ENCODE data around the gene MYH14. TPM values are rescaled to one million over a fixed set of nuclear protein-coding genes. Genes with fewer than 3 reads are reported as not detected.

MYH14 gene
- polyA plus RNA-seq, 3 donors, result 20.6 to 42.6 (median 21.9) TPM

- WGBS, 3 donors, result 45 to 79% (median 45%) methylated on average over 9 of the region's 9 CpGs
Observed at GRCh38 chr19:50244695-50245094, 41.3 kb downstream of the MYH14 start.

GRCh38 chr19:50248413-50248812 is 45.0 kb downstream of the MYH14 start:
- WGBS, 3 donors, result 87 to 95% (median 92%) methylated on average over 10 of the region's 10 CpGs
- H3K27ac ChIP-seq (ENCODE audit: low read depth, low read length), result no peak overlapping the region

More at GRCh38 chr19:50244695-50245094, 41.3 kb downstream of the MYH14 start:
- H3K27ac ChIP-seq (ENCODE audit: low read depth, low read length), result no peak overlapping the region

GRCh38 chr19:50248826-50249225 is 45.4 kb downstream of the MYH14 start:
- 86 to 95% (median 89%) methylated on average over 19 of the region's 19 CpGs for WGBS, 3 donors
- no peak overlapping the region for H3K27ac ChIP-seq (ENCODE audit: low read depth, low read length)

- 65 to 78% (median 73%) methylated on average over 16 of the region's 16 CpGs for WGBS, 3 donors
- no peak overlapping the region for H3K27ac ChIP-seq (ENCODE audit: low read depth, low read length)
Observed at GRCh38 chr19:50249636-50250035, 46.2 kb downstream of the MYH14 start.

- WGBS, 3 donors, result 90 to 96% (median 92%) methylated on average over 15 of the region's 15 CpGs
- H3K27ac ChIP-seq (ENCODE audit: low read depth, low read length), result no peak overlapping the region
Observed at GRCh38 chr19:50250450-50251136, 47.2 kb downstream of the MYH14 start.

- no peak overlapping the region for H3K27ac ChIP-seq (ENCODE audit: low read depth, low read length)
- 92 to 96% (median 93%) methylated on average over 23 of the region's 23 CpGs for WGBS, 3 donors
Observed at GRCh38 chr19:50252111-50252886, 48.9 kb downstream of the MYH14 start.

GRCh38 chr19:50252887-50253268 is 49.5 kb downstream of the MYH14 start:
- WGBS, 3 donors, result 87 to 92% (median 89%) methylated on average over 5 of the region's 5 CpGs

GRCh38 chr19:50255115-50255514 is 51.7 kb downstream of the MYH14 start:
- WGBS, 3 donors, result 76 to 87% (median 87%) methylated on average over 5 of the region's 5 CpGs
- H3K27ac ChIP-seq (ENCODE audit: low read depth, low read length), result no peak overlapping the region

More at GRCh38 chr19:50252887-50253268, 49.5 kb downstream of the MYH14 start:
- no peak overlapping the region for H3K27ac ChIP-seq (ENCODE audit: low read depth, low read length)

GRCh38 chr19:50257141-50257540 is 53.7 kb downstream of the MYH14 start:
- whole genome bisulfite sequencing, 3 donors, result 89 to 90% (median 90%) methylated on average over 10 of the region's 10 CpGs
- H3K27ac ChIP-seq (ENCODE audit: low read depth, low read length), result no peak overlapping the region

GRCh38 chr19:50258918-50259372 is 55.5 kb downstream of the MYH14 start:
- 40 to 60% (median 48%) methylated on average over 25 of the region's 25 CpGs for WGBS, 3 donors

GRCh38 chr19:50261446-50261970 is 58.1 kb downstream of the MYH14 start:
- WGBS, 3 donors, result 86 to 87% (median 87%) methylated on average over 16 of the region's 16 CpGs
- no peak overlapping the region for H3K27ac ChIP-seq (ENCODE audit: low read depth, low read length)

More at GRCh38 chr19:50258918-50259372, 55.5 kb downstream of the MYH14 start:
- H3K27ac ChIP-seq (ENCODE audit: low read depth, low read length), result no peak overlapping the region

- no peak overlapping the region for H3K27ac ChIP-seq (ENCODE audit: low read depth, low read length)
- 90 to 96% (median 93%) methylated on average over 8 of the region's 8 CpGs for WGBS, 3 donors
Observed at GRCh38 chr19:50263176-50263575, 59.8 kb downstream of the MYH14 start.

- no peak overlapping the region for H3K27ac ChIP-seq (ENCODE audit: low read depth, low read length)
- 71 to 93% (median 79%) methylated on average over 8 of the region's 8 CpGs for WGBS, 3 donors
Observed at GRCh38 chr19:50264483-50265186, 61.2 kb downstream of the MYH14 start.

- no peak overlapping the region for H3K27ac ChIP-seq (ENCODE audit: low read depth, low read length)
- 91 to 96% (median 91%) methylated on average over 8 of the region's 8 CpGs for WGBS, 3 donors
Observed at GRCh38 chr19:50266041-50266440, 62.6 kb downstream of the MYH14 start.

- 16 to 64% (median 26%) methylated on average over 14 to 20 of the region's 20 CpGs for WGBS, 3 donors
- no peak overlapping the region for H3K27ac ChIP-seq (ENCODE audit: low read depth, low read length)
Observed at GRCh38 chr19:50266896-50267295, 63.5 kb downstream of the MYH14 start.

GRCh38 chr19:50268041-50268440 is 64.6 kb downstream of the MYH14 start:
- H3K27ac ChIP-seq (ENCODE audit: low read depth, low read length), result no peak overlapping the region
- 72 to 90% (median 77%) methylated on average over 13 of the region's 13 CpGs for WGBS, 3 donors

- no peak overlapping the region for H3K27ac ChIP-seq (ENCODE audit: low read depth, low read length)
- 91 to 96% (median 93%) methylated on average over 5 of the region's 5 CpGs for WGBS, 3 donors
Observed at GRCh38 chr19:50268501-50268900, 65.1 kb downstream of the MYH14 start.

- 69 to 90% (median 78%) methylated on average over 2 of the region's 2 CpGs for WGBS, 3 donors
Observed at GRCh38 chr19:50269653-50270052, 66.2 kb downstream of the MYH14 start.

More at GRCh38 chr19:50269653-50270052, 66.2 kb downstream of the MYH14 start:
- no peak overlapping the region for H3K27ac ChIP-seq (ENCODE audit: low read depth, low read length)
